Keratinocyte (primary cell): ENCODE data around the gene PIGL. TPM values are rescaled to one million over a fixed set of nuclear protein-coding genes. Genes with fewer than 3 reads are reported as not detected.
A peak's percentile ranks its signal among the peaks of the same experiment; 100 is the strongest.
"Not testable (repeated sequence)": the region's sequence is repeated elsewhere in the genome, so short reads cannot be mapped to it uniquely, and the experiment has no call there.

Experiments
- DNase-seq: peaks from one replicate; pipeline ENCODE4 v3.0.0-alpha.2; 2011; ENCODE audit warnings: low read depth, missing footprints, low spot score
- FAIRE-seq: peaks from 2 replicates; lab custom pipeline; 2011; peaks lifted over from hg19 to GRCh38; lab: Jason Lieb, UNC
- H2AFZ ChIP-seq: 2 replicates; pipeline ENCODE4 v1.6.0; 2012; ENCODE audit warnings: low read length, control low read depth, inconsistent platforms; ENCODE audit not compliant: control insufficient read depth
- H3K27ac ChIP-seq: 2 replicates; pipeline ENCODE4 v1.5.1; 2011; ENCODE audit warnings: low read length; ENCODE audit not compliant: control insufficient read depth, insufficient read depth
- H3K27me3 ChIP-seq: 3 replicates; pipeline ENCODE4 v1.6.0; 2011; ENCODE audit warnings: low read length; ENCODE audit not compliant: control insufficient read depth, insufficient read depth; ENCODE audit errors: extremely low read depth
- H3K36me3 ChIP-seq, 2 experiments: 2 replicates in 1 of 2; 3 replicates in 1 of 2; pipeline ENCODE4 v1.5.1; 2011; ENCODE audit warnings: low read length in 2 of 2, mild to moderate bottlenecking in 1 of 2; ENCODE audit not compliant: control insufficient read depth in 2 of 2, insufficient read depth in 2 of 2; ENCODE audit errors: extremely low read depth in 1 of 2
- H3K4me1 ChIP-seq: 3 replicates; pipeline ENCODE4 v1.5.1; 2011; ENCODE audit warnings: low read length; ENCODE audit not compliant: control insufficient read depth, insufficient read depth; ENCODE audit errors: extremely low read depth
- H3K4me2 ChIP-seq: 3 replicates; pipeline ENCODE4 v1.6.0; 2011; ENCODE audit warnings: low read depth, low read length; ENCODE audit not compliant: control insufficient read depth, insufficient read depth; ENCODE audit errors: extremely low read depth
- H3K4me3 ChIP-seq, 3 experiments: fragments of 200-600 bp in 1 of 3; sonication (generic) in 1 of 3; 2 replicates in 2 of 3; 3 replicates in 1 of 3; pipeline ENCODE4 v1.5.1; 2011 to 2016; ENCODE audit warnings: low read length in 3 of 3, mild to moderate bottlenecking in 3 of 3, control low read depth in 2 of 3, inconsistent platforms in 1 of 3, low read depth in 1 of 3, mixed read lengths in 1 of 3, mixed run types in 1 of 3, moderate library complexity in 1 of 3; ENCODE audit not compliant: control insufficient read depth in 2 of 3, insufficient read depth in 2 of 3; ENCODE audit errors: extremely low read depth in 1 of 3
- H3K79me2 ChIP-seq: 2 replicates; pipeline ENCODE4 v1.6.0; 2012; ENCODE audit warnings: low read length; ENCODE audit not compliant: control insufficient read depth, insufficient read depth
- H3K9ac ChIP-seq: 3 replicates; pipeline ENCODE4 v1.6.0; 2011; ENCODE audit warnings: low read length; ENCODE audit not compliant: control insufficient read depth, insufficient read depth; ENCODE audit errors: extremely low read depth
- H3K9me1 ChIP-seq: 3 replicates; pipeline ENCODE4 v1.6.0; 2011; ENCODE audit warnings: low read length; ENCODE audit not compliant: control insufficient read depth, insufficient read depth; ENCODE audit errors: extremely low read depth
- H3K9me3 ChIP-seq: 2 replicates; pipeline ENCODE4 v1.5.1; 2012; ENCODE audit warnings: low read depth, low read length; ENCODE audit not compliant: control insufficient read depth
- H4K20me1 ChIP-seq: 3 replicates; pipeline ENCODE4 v1.6.0; 2011; ENCODE audit warnings: low read length; ENCODE audit not compliant: control insufficient read depth, insufficient read depth; ENCODE audit errors: extremely low read depth
- EZH2 ChIP-seq: IDR thresholded peaks from one replicate; pipeline ENCODE4 v1.6.1; 2012; ENCODE audit warnings: inconsistent platforms, mild to moderate bottlenecking, low read length, moderate library complexity
- dilution Hi-C: fragments of 300-500 bp; cut with MboI; formaldehyde crosslinking; loops from one replicate; pipeline ENCODE4 v1.7.0; 2020; ENCODE audit warnings: low sequenced_read_pairs; ENCODE audit not compliant: extremely low pct_ligation_motif_present
- polyA plus RNA-seq, 5 experiments: library from polyadenylated mRNA; depleted of rRNA in 3 of 5; stranded (reverse) in 3 of 5; stranded (forward) in 1 of 5; unstranded in 1 of 5; fragments of >200 nt; gene quantifications; 1 replicate in 1 of 5; 2 replicates in 3 of 5; 3 replicates in 1 of 5; pipeline versions ENCODE4 v1.2.1 to v1.2.3, GENCODE V29; 2011 to 2012; ENCODE audit warnings: missing spikeins in 2 of 5, low read depth in 1 of 5, low replicate concordance in 1 of 5
- TF ChIP-seq, protein P1 (sequence below), 3 experiments: IDR thresholded peaks in 1 of 3; conservative IDR thresholded peaks in 1 of 3; optimal IDR thresholded peaks in 1 of 3; 2 replicates in 2 of 3; 3 replicates in 1 of 3; pipeline versions ENCODE3 to v1.5.1; 2011; ENCODE audit warnings: low read length in 3 of 3, mild to moderate bottlenecking in 3 of 3, moderate library complexity in 2 of 3, control low read depth in 1 of 3, inconsistent platforms in 1 of 3; ENCODE audit not compliant: insufficient read depth in 2 of 3; ENCODE audit errors: extremely low read depth in 1 of 3

PIGL gene
- polyA plus RNA-seq, 1 donor (not counting 4 experiments of a cell fraction or from before 2014, with no cell fraction given): 21.5 TPM

DNA sequence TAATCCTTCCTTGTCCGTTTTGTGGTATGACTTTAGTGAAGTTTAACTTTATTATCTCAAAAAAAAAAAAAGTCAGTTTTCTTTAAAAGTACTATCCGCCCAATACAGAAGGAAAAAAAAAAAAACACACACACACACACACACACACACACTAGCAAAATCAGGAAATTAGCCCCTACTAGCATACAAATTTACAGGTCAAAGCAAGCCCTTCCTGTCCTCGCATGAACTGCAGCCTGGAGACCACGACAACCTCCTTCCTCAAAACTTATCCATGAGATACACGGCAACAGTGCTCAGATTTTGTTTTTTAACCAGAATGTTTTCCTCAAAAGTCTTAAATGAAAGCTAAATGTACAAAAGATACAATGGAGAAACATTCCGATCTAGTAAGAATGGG is 17.9 kb upstream of the PIGL start:
- peak overlapping the region in 1 of 3 experiments; percentile 2 for H3K4me3 ChIP-seq

DNA sequence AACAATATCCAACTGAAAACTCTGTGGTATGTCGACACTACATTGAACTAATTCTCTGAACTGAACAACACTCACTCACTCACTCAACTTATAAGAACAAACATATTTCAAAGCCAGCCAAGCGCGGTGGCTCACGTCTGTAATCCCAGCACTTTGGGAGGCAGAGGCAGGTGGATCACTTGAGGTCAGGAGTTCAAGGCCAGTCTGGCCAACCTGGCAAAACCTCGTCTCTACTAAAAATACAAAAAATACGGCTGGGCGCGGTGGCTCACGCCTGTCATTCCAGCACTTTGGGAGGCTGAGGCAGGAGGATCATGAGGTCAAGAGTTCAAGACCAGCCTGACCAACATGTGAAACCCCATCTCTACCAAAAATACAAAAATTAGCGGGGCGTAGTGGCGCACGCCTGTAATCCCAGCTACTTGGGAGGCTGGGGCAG is 15.3 kb upstream of the PIGL start:
- H3K4me2 ChIP-seq, H3K9me1 ChIP-seq, H3K36me3 ChIP-seq, H3K4me3 ChIP-seq, H3K4me1 ChIP-seq, H4K20me1 ChIP-seq, H3K27ac ChIP-seq, H3K9me3 ChIP-seq, dilution Hi-C loops, H3K9ac ChIP-seq, DNase-seq, H2AFZ ChIP-seq, FAIRE-seq, H3K27me3 ChIP-seq: not testable (repeated sequence)
- peaks cover 91% of the 10 kb centered on the region for H3K79me2 ChIP-seq

More for the DNA sequence above, 17.9 kb upstream of the PIGL start:
- H3K36me3 ChIP-seq: peaks cover 3 to 4% of the 10 kb centered on the region in 2 experiments
- no peak overlapping the region for H2AFZ ChIP-seq
- no peak overlapping the region for H3K27ac ChIP-seq
- no peak for TF ChIP-seq EZH2
- TF ChIP-seq, protein P1, sequence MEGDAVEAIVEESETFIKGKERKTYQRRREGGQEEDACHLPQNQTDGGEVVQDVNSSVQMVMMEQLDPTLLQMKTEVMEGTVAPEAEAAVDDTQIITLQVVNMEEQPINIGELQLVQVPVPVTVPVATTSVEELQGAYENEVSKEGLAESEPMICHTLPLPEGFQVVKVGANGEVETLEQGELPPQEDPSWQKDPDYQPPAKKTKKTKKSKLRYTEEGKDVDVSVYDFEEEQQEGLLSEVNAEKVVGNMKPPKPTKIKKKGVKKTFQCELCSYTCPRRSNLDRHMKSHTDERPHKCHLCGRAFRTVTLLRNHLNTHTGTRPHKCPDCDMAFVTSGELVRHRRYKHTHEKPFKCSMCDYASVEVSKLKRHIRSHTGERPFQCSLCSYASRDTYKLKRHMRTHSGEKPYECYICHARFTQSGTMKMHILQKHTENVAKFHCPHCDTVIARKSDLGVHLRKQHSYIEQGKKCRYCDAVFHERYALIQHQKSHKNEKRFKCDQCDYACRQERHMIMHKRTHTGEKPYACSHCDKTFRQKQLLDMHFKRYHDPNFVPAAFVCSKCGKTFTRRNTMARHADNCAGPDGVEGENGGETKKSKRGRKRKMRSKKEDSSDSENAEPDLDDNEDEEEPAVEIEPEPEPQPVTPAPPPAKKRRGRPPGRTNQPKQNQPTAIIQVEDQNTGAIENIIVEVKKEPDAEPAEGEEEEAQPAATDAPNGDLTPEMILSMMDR (optimal IDR thresholded peaks at IDR 0.05 in 1 of 3, IDR thresholded peaks at IDR 0.05 in 1 of 3, conservative IDR thresholded peaks at IDR 0.05 in 1 of 3; ENCODE audit: extremely low read depth in 1 of 3, insufficient read depth in 2 of 3, low read length in 3 of 3): no peak
- peaks cover 6% of the 10 kb centered on the region for H3K4me1 ChIP-seq
- H3K79me2 ChIP-seq: peaks cover 77% of the 10 kb centered on the region
- H4K20me1 ChIP-seq: no peaks in the 10 kb centered on the region
- peak overlapping the region; percentile 45 for H3K4me2 ChIP-seq
- no peaks in the 10 kb centered on the region for H3K9me3 ChIP-seq
- no peaks in the 10 kb centered on the region for H3K9me1 ChIP-seq
- dilution Hi-C loops: no loop called here
- H3K27me3 ChIP-seq: no peaks in the 10 kb centered on the region
- H3K9ac ChIP-seq: no peak overlapping the region
- DNase-seq: no peak
- no peak for FAIRE-seq

DNA sequence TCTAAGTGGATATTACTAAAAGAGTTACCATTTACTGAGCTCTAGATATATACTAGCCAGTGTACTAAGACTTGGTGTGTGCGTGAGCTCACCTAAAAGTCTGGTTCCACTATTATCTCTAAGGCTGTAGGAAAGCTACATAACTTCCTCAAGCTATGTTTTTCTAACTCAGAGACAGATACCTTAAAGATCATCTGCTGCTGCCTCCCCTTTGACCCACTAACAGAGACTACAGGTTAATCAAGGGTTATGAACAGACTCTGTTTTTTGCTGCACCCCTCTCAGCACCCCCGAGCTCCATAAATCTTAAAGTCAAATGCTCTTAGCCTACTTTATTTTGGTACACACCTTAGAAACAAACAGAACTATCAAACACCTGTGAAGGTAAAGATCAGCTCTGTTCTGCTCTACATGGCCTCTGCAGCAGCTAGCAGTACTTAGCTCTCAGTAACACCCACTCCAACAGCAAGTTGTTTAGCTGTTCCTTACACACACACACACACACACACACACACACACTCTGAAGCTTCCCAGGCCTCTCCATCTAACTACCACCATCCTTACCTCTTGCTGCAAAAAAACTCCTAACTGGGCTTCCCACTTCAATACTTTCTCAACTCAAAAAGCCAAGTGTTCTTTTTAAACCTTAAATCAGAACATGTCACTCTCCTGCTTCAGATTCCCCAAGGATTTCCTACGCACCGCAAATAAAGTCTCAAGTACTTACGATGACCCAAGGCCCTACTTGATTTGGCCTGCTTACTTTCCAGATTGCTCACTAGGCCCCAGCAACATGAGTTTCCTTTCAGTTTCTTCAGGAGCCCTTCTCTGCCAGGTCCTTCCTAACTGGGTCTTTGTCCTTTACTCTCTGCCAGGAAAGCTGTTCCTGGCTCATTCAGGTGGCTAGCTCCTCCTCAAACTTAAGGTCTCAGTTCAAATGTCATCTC is 14.2 kb upstream of the PIGL start:
- peaks cover 90% of the 10 kb centered on the region for H3K79me2 ChIP-seq
- H2AFZ ChIP-seq, H3K27me3 ChIP-seq, dilution Hi-C loops, H3K9me1 ChIP-seq, H3K4me1 ChIP-seq, H4K20me1 ChIP-seq, H3K36me3 ChIP-seq, DNase-seq, H3K9ac ChIP-seq, H3K4me3 ChIP-seq, H3K4me2 ChIP-seq, H3K27ac ChIP-seq, H3K9me3 ChIP-seq, FAIRE-seq: not testable (repeated sequence)

DNA sequence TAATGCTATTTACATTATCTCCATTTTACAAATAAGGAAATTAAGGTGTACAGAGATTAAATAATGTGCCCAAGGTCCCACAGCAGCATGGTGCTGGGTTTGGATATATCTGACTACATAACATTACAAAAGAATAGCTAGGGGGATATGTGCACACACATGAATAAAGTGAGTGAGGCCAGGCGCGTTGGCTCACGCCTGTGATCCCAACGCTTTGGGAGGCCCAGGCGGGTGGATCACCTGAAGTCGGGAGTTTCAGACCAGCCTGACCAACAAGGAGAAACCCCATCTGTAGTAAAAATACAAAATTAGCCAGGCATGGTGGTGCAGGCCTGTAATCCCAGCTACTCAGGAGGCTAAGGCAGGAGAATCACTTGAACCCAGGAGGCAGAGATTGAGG is 12.2 kb upstream of the PIGL start:
- FAIRE-seq, H3K27me3 ChIP-seq, H2AFZ ChIP-seq, DNase-seq, H3K9me1 ChIP-seq, H3K36me3 ChIP-seq, H3K4me1 ChIP-seq, H4K20me1 ChIP-seq, H3K4me3 ChIP-seq, H3K9me3 ChIP-seq, H3K4me2 ChIP-seq, dilution Hi-C loops, H3K27ac ChIP-seq, H3K9ac ChIP-seq: not testable (repeated sequence)
- peaks cover 89% of the 10 kb centered on the region for H3K79me2 ChIP-seq
